Measurements from ENCODE around the gene EYA4.

EYA4 gene

DNA sequence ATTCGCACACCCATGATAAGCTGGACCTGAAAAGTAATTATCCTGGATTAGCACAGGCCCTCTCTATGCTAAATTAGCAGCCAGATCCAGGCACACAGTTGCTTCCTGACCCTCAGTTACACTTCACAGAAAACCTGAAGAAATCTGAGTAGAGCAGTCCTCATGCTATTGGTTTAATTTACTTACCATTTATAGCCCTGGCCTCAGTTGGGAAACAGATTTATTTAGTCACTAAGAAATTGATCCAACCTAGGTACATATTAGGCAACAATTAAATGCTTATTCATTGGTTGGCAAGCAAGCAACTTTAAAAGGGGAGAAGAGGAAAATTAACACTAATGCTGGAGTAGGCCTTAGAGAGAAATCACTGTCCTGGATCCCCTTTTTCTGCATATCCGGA is 15.6 kb upstream of the EYA4 start:
- ATAC-seq (replicated peaks) (no peak), DNase-seq (no peak)
- Mint-ChIP-seq H3K27ac (no peak overlapping the region), H3K27me3 (peaks cover 0 to 6% of the 10 kb centered on the region in 2 donors), H3K9me3 (no peaks in the 10 kb centered on the region), H3K4me1 (no peaks in the 10 kb centered on the region), H3K36me3 (no peaks in the 10 kb centered on the region), H3K4me3 (no peak overlapping the region)

DNA sequence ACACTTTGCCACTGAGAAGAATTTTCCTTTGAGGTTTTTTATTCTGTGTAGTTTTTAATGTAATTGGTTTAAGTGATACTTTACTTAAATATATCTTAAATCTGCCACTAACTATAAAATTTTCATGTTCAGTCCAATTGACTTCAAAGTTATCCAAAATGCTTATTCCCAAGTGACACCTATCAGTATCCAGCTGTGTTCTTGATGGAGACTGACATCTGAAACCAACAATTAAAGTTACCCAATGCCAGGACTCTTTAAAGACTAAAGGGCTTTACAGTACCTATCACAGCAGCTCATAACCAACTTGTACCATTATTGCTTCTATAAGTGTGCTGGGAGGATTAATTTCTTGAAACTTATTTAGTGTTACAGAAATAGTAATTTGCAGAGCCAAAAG is 13.8 kb upstream of the EYA4 start:
- Mint-ChIP-seq H3K36me3 (no peaks in the 10 kb centered on the region), H3K27me3 (peaks cover 0 to 11% of the 10 kb centered on the region in 2 donors), H3K9me3 (peaks cover 0 to 2% of the 10 kb centered on the region in 2 donors), H3K27ac (no peak overlapping the region), H3K4me1 (no peaks in the 10 kb centered on the region), H3K4me3 (no peak overlapping the region)
- ATAC-seq (replicated peaks), result no peak
- no peak for DNase-seq

DNA sequence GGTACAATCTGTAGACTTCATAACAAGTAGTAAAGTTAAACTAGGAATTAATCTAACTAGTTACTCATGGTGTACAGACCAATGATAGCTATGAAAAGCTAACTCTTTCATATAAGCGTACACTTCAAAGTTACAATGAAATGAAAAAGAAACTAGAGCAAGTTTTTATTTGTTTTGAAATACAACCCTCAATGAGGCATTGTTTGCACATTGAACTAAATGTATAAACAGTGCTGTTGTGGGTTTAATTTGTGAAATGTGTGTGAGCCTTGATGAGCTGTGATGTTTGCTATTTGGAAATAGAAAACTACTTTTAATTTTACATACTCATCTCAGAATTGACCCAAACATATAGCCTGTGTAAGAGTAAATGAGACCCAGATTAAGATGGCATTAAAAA is 11.1 kb upstream of the EYA4 start:
- no peak for ATAC-seq (replicated peaks)
- Mint-ChIP-seq H3K4me3 (no peak overlapping the region), H3K27ac (no peak overlapping the region), H3K4me1 (no peaks in the 10 kb centered on the region), H3K27me3 (peaks cover 4 to 35% of the 10 kb centered on the region in 2 donors), H3K36me3 (no peaks in the 10 kb centered on the region), H3K9me3 (peaks cover 4 to 9% of the 10 kb centered on the region in 2 donors)
- DNase-seq, result no peak

DNA sequence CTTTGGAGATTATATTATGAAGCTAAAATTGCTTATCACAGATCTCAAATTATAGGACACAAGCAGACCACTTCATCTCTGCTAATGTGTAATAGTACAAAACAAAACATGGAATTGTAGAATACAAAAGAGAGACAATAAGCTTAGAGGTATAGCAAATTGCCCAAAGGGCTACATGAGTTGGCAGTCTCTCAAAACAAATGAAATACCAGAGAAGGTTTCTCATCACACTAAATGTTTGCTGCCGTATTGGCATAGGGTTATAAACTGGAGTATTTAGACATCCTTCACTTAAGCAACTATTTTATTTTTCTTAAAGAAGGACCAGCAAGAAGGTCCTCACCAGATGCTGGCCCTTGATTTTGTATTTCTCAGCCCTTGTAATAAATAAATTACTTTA is 5.9 kb upstream of the EYA4 start:
- no peaks in the 10 kb centered on the region for H3K36me3 Mint-ChIP-seq
- ATAC-seq (replicated peaks), result no peak
- peaks cover 15 to 45% of the 10 kb centered on the region in 2 donors for H3K27me3 Mint-ChIP-seq
- peaks cover 4 to 9% of the 10 kb centered on the region in 2 donors for H3K9me3 Mint-ChIP-seq
- H3K4me1 Mint-ChIP-seq, result peaks cover 0 to under 1% of the 10 kb centered on the region in 2 donors
- H3K4me3 Mint-ChIP-seq, result no peak overlapping the region
- no peak overlapping the region for H3K27ac Mint-ChIP-seq
- no peak for DNase-seq

DNA sequence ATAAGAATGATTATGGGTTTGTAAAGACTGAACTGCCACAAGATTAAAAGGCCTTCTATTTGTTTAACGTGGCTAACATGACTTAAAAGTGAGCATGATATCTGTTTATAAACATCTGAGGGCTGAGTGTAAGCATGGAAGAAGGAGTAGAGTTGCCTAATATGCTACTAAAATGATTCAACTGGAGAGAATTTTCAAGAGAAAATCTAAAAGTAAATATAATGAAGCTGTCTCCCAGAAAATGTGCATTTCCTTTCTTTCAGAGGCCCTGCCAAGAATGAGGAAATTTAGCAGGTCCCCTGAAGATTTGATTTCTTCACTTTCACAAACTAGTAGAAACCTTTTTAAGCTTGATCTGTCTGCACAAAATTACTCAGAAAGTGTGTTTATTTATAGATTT is 4.2 kb upstream of the EYA4 start:
- peaks cover 26 to 55% of the 10 kb centered on the region in 2 donors for H3K27me3 Mint-ChIP-seq
- H3K36me3 Mint-ChIP-seq, result no peaks in the 10 kb centered on the region
- H3K27ac Mint-ChIP-seq, result no peak overlapping the region
- no peak overlapping the region for H3K4me3 Mint-ChIP-seq
- H3K4me1 Mint-ChIP-seq, result peaks cover 9 to 12% of the 10 kb centered on the region in 2 donors
- peaks cover 4 to 7% of the 10 kb centered on the region in 2 donors for H3K9me3 Mint-ChIP-seq
- no peak for ATAC-seq (replicated peaks)
- DNase-seq, result no peak

DNA sequence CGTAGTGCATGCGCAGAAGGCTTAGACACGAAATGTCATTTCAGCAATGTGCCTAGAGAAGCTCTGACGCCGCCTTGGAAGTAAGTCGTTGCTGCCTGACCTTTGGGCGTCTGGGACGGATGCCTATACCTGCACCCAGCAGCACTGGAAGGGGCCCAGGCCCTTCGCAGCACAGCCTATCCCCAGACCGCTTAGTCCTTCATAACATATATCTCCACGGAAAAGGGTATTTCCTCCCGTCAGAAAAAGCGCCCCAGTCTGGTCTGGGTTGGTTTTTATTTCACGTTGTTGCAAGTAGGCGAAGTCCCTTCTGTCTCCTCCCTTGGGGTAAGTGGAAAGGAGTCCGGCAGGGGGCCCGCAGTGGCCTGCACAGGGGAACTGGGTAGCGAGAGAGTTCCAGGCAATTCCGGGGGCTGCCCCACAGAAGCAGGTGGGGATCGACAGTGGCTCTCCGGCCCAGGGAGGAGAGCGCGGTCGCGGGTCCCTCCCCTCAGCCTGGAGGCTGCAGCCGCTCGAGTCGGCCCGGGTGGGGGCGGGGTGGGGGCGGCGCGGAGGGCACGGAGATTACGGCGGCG is 559 bp upstream of the EYA4 start:
- DNase-seq (peak; percentile 64), ATAC-seq (replicated peaks) (peak; percentile 89)
- H3K4me3 Mint-ChIP-seq, result peak overlapping the region; percentile 74 to 75
- peaks cover 19 to 30% of the 10 kb centered on the region in 2 donors for H3K4me1 Mint-ChIP-seq
- H3K27ac Mint-ChIP-seq, result peak overlapping the region; percentile 51
- H3K9me3 Mint-ChIP-seq, result no peaks in the 10 kb centered on the region
- no peaks in the 10 kb centered on the region for H3K36me3 Mint-ChIP-seq
- peaks cover 36 to 51% of the 10 kb centered on the region in 2 donors for H3K27me3 Mint-ChIP-seq

DNA sequence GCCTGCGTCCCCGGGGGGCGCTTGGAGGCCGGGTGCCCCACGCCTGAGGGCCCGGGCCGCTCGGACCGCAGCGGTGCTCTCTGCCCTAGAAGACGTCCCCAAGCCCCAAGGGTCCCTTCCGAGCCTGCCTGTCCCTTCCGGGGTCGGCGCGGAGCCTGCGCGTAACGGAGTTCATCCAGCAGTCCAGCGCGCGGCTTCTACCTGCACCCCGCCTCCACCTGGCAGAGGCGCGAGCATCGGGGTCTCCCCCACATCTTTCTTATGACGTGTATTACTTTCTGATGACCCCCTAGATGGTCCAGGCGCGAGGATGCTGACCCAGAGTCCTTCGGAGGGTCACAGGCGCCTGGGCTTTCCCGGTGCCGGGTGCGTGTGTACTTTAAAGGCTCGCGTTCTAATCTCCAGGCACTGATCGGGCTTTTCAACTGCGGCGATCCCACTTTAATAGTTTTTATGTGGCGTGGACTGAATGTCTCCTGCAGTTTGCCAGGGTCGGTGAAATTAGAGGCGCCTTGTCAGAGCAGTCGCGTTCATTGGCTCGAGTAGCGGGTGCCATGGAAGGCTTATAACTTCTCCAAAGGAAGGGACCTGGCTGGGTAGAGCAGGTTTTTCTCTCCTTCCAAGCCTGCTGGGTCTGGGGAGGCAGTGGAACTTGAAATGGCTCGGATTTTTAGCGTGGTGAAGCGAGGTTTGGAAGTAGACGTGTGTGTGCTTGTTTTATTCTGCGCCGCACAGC is 912 bp downstream of the EYA4 start:
- H3K27me3 Mint-ChIP-seq, result peaks cover 40 to 57% of the 10 kb centered on the region in 2 donors
- H3K4me3 Mint-ChIP-seq, result peak overlapping the region; percentile 85 to 86
- no peak for ATAC-seq (replicated peaks)
- H3K4me1 Mint-ChIP-seq, result peaks cover 19 to 30% of the 10 kb centered on the region in 2 donors
- DNase-seq, result no peak
- H3K36me3 Mint-ChIP-seq, result no peaks in the 10 kb centered on the region
- peak overlapping the region; percentile 59 for H3K27ac Mint-ChIP-seq
- H3K9me3 Mint-ChIP-seq, result no peaks in the 10 kb centered on the region

DNA sequence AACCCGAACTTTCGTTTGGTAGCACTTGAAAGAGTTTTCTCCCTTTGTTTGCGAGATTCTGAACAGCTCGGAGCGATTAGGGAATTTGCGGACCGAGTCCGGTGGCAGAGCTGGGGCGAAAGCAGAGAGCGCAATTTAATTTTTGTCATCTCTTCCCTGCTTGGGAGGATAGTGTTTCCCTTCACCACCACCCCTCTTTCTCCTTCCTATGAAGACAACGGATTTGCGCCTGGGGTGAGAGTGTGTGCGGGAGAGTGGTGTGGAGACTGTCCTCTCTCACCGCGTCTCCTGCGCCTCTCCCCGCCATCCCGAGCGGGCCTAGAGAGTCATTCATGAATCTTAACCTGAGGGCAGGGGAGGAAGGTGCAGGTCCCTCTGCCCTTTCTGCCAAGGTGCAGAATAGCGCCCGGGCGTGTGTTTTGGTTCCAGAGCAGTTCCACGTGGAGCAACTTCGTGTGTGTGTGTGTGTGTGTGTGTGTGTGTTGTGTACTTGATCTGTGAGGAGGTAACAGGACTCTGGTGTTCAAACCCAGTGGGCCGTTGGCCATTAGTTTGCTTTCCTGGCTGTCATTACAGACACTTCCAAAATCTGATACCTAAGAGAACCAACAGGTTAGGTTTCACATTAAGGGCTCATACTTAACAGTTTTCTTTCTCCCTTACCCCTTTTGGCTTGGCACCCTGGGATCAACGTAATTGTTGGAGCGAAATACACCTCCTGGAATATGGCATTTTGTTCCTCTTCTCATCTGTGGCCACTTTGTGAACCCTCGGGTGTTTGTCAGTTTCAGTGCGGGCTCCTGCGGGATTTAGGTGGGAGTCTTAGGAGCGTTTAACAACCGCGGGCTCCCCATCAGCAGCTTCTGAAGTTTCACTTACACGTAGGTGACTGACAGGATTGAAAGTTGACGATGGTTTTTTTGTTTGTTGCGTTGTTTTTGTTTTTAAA is 1.8 kb downstream of the EYA4 start:
- DNase-seq (no peak), ATAC-seq (replicated peaks) (no peak)
- Mint-ChIP-seq H3K4me1 (peaks cover 19 to 30% of the 10 kb centered on the region in 2 donors), H3K9me3 (no peaks in the 10 kb centered on the region), H3K4me3 (peak overlapping the region; percentile 85 to 86), H3K36me3 (no peaks in the 10 kb centered on the region), H3K27ac (peak overlapping the region; percentile 59), H3K27me3 (peaks cover 47 to 63% of the 10 kb centered on the region in 2 donors)

DNA sequence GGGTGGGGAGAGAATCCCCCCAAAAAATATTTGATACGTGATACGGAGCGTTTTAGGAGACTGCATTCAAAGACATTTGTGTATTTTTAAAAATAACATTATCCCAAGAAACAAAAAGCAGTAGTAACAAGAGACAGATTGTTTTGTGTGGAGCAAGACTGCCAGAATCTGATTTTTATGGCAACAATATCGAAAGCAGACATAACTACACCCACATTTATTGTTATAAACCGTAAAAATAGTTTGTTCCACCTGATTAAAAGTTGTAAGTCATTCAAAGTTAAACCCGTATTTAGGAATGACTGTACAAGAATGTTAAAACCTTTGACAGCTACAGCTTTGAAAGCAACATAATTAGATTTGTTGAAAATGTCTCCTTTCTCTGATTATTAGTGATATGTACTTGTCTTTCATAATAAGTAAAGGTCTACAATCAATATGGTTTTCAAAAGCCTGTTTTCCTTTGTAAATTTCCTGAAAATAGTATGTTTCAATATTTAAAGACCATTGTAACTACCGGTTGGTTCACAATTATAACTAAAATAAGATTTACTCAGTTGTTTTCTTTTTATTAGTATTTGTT is 2.7 kb downstream of the EYA4 start:
- peaks cover 44 to 60% of the 10 kb centered on the region in 2 donors for H3K27me3 Mint-ChIP-seq
- no peak for DNase-seq
- no peak overlapping the region for H3K4me3 Mint-ChIP-seq
- no peak for ATAC-seq (replicated peaks)
- no peaks in the 10 kb centered on the region for H3K36me3 Mint-ChIP-seq
- H3K9me3 Mint-ChIP-seq, result no peaks in the 10 kb centered on the region
- peaks cover 19 to 30% of the 10 kb centered on the region in 2 donors for H3K4me1 Mint-ChIP-seq
- H3K27ac Mint-ChIP-seq, result no peak overlapping the region

DNA sequence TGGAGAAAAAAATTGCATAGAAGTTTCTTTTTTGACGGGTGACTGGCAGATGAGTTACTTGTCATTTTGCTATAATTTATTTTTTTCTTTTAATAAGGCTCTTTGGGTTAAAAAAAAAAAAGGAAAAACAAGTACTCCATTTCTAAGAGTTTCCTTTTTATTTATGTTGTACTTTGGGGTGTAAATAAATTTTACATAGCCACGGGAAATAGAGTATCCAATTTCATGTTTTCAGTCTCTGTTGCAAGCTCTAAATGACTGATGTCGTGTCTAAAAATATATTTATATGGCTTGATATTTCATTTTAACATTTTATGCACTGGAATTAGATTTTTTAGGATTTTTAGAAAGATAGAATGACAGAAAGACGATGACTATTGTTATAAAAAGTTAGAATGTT is 3.4 kb downstream of the EYA4 start:
- H3K36me3 Mint-ChIP-seq, result no peaks in the 10 kb centered on the region
- no peak overlapping the region for H3K4me3 Mint-ChIP-seq
- no peak for DNase-seq
- ATAC-seq (replicated peaks), result no peak
- peaks cover 19 to 30% of the 10 kb centered on the region in 2 donors for H3K4me1 Mint-ChIP-seq
- H3K9me3 Mint-ChIP-seq, result no peaks in the 10 kb centered on the region
- H3K27me3 Mint-ChIP-seq, result peaks cover 44 to 61% of the 10 kb centered on the region in 2 donors
- H3K27ac Mint-ChIP-seq, result no peak overlapping the region

DNA sequence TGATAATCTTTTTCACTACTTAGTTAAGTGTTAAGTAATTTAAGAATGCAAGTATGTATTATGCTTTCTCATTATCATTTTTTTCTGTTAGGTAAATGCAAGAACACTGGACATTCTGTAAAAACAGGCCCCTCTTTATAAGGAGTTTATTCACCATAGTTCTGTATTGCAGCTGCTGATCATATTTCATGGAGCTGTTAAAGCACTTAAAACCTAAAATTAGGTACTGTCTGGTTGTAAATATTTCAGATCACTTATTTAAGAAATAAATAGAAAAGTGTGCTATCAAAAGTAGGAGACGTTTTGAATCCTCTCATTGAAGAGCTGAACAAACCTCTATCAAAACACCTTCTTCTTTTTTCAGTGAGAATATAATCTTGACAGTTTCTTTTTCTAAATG is 3.9 kb downstream of the EYA4 start:
- no peak for ATAC-seq (replicated peaks)

DNA sequence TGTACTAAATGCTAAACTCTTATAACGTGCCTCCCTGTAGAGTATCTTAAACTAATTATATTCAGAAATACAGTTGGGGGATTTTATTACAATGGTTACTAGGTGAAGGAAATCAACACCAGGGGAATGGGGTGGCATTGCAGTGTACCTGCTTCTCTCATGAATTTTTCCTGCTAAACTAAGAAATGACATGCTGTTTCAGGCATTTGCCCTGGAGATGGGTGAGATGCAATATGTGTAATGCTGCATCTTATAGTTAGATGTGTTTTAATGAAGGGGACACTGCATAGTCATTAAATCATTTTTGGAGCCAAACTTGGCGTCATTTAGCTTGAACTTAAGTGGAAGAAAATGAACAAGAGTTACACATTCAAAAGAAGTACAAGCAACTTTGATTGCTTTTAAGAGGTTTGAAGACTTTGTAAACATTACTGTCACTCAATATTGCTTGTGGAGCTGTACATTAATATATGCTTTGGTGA is 4.3 kb downstream of the EYA4 start:
- Mint-ChIP-seq H3K36me3 (no peaks in the 10 kb centered on the region), H3K9me3 (no peaks in the 10 kb centered on the region), H3K4me3 (no peak overlapping the region), H3K27me3 (peaks cover 40 to 60% of the 10 kb centered on the region in 2 donors), H3K27ac (no peak overlapping the region), H3K4me1 (peaks cover 17 to 28% of the 10 kb centered on the region in 2 donors)
- ATAC-seq (replicated peaks) (no peak), DNase-seq (no peak)

More for the DNA sequence above, 3.9 kb downstream of the EYA4 start:
- Mint-ChIP-seq H3K36me3 (no peaks in the 10 kb centered on the region), H3K27ac (no peak overlapping the region), H3K4me3 (no peak overlapping the region), H3K4me1 (peaks cover 19 to 30% of the 10 kb centered on the region in 2 donors), H3K27me3 (peaks cover 43 to 64% of the 10 kb centered on the region in 2 donors), H3K9me3 (no peaks in the 10 kb centered on the region)
- no peak for DNase-seq

DNA sequence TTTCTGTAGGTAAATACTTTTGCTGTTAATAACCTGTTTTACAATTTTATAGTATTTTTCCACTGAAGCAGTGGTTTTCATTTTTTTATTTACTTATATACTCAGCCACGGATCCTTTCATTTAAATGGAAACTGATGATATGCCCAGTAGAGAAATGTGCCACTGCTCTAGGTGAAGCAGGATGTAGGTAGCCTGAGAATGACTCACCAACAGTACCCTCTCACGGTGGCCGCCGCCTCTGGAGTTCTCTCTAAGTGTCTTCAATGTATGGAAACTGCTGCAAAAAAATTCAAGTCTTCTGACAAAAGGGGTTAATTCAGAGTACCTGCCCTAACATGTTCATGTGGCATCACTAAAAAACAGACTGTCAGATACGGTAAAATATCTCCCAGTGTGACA is 6.4 kb downstream of the EYA4 start:
- Mint-ChIP-seq H3K27me3 (peaks cover 29 to 47% of the 10 kb centered on the region in 2 donors), H3K4me3 (no peak overlapping the region), H3K4me1 (peaks cover 5 to 11% of the 10 kb centered on the region in 2 donors), H3K36me3 (no peaks in the 10 kb centered on the region), H3K9me3 (no peaks in the 10 kb centered on the region), H3K27ac (no peak overlapping the region)
- no peak for DNase-seq
- ATAC-seq (replicated peaks), result no peak

All from stimulated activated naive B cell treated with anti-CD40 and anti-IgM and Interleukin-4, amounts not matched to agents 10 μg/mL and 1 μg/mL and 100 μg/mL, for 72 hours (primary cell).